Activated CD4-positive, alpha-beta T cell treated with anti-CD3 and anti-CD28 coated beads for 48 hours (primary cell): ENCODE data around the gene AHCY.
A peak's percentile ranks its signal among the peaks of the same experiment; 100 is the strongest.
"Not testable (repeated sequence)": the region's sequence is repeated elsewhere in the genome, so short reads cannot be mapped to it uniquely, and the experiment has no call there.

Experiments
- DNase-seq: peaks from one replicate; pipeline ENCODE4 v3.0.0-alpha.2; 2020

Gene AHCY

DNA sequence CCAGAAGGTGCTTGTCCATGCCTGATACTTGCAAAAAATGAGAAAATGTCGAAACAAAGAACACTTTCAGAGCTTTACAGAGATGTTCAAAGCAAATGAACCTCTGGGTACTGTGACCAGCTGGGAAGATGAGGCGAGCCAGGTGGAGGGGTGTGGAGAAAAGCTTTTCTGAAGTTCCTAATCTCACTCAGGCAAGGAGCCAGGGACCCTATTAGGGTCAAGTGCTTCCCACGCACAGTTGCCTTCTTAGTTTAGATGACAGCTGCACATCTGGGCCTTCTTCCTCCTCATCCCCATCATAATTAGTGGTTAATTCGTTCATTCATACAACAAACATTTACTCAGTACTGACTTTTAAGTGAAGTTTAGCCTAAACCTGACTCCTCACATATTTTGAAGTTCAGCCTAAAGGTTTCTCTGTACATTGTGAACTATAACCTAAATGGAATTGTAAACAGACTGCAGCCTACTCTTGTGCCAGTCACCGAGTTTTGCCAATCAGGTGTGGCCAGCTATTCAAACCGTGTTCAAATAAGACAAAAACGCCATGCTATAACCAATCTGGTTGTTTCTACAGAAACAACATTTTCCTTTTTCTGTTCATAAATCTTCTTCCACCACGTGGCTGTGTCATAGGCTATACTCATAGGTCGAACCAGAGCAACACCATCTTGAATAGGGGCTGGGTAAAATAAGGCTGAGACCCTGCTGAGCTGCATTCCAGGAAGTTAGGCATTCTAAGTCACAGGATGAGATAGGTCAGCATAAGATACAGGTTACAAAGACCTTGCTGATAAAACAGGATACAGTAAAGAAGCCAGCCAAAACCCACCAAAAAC is 19.3 kb upstream of the AHCY start:
- no peak for DNase-seq

DNA sequence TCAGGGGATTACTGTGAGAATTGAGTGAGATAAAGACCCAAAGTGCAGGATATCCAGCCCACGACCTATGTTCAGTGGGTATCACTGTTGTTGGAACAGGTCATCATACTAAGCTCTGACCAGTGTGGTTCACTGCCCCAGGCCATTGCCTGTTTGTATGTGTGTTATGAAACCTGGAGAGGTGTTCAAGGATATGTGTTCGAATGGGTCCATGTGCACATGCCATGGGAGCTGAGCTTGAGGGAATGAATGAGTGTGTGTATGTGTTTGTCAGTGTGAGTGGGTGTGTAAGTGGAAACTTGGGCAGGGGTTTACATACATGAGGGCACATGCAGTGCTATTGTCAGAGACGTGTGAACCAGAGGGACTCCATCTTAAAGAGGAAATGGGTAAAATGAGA is 17.7 kb upstream of the AHCY start:
- no peak for DNase-seq

DNA sequence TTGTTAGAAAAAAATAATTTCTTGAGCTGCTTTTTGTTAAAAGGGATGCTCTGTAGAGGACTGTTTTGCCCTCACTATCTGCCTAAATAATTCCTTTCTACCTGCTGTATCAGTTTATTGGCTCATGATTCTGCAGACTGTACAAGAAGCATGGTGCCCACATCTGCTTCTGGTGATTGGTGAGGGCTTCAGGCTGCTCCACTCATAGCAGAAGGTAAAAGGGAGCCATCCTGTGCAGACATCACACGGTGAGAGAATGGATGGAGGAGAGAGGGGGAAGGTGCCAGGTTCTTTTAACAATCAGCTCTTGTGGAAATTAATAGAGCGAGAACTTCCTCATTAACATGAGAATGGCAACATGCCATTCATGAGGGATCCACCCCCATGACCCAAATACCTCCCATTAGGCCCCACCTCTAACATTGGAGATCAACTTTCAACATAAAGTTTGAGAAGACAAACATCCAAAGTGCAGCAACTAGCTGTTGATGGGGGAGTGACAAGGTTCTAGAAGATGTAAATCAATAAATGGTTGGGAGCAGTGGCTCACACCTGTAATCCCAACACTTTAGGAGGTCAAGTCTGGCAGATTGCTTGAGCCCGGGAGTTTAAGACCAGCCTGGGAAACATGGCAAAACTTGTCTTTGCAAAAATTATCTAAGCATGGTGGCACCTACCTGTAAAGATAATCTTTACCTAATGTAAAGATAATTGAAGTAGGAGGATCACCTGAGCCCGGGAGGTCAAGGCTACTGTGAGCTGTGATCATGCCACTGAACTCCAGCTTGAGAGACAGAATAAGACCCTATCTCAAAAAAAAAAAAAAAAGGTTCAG is 15.7 kb upstream of the AHCY start:
- no peak for DNase-seq

DNA sequence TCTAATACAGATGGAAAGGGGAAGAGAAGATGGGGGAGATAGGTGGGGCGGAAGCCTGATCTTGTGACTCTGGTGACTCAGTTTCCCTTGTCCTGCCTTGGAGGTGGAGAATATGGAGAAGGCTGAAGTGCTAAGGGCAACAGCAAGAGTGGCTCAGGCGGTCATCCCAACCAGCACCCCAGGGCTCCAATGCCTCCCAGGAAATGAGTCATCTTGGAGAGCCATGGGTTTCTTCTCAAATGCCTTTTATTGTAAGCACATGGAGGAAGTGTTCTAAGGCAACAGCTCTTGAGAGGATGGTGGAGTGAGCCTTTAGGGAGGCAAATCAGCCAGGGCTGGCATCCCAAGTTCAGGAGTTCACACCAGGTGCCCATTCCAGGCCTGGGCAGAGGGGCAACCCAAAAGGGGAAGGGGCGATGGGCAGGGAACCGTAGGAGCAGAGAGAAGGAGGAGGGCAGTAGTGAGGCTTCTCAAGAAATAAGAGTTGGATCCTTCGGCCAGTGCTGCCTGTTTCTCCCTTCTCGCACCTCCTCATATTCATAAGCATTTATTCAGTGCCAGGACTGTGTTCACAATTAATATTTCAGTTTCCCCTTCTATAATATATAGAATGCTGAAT is 13.2 kb upstream of the AHCY start:
- DNase-seq = no peak

DNA sequence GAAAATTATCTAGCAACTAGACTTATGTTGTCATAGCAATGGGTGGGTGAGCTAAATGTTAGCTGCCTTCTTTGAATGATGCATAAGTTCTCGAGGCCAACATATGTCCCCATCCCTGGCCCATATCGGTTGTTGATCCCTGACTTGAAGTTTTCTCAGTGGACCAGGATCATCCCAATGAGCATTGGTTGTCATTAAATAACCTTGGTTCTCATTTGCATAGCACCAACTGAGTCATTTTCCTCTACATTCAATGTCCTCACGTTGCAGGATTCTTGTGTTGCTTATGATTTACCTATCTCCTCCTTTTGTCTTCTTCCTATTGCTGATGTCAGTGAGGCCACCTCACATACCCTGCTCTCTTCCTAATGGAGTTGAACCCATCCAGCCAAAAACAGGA is 12.1 kb upstream of the AHCY start:
- DNase-seq = no peak

DNA sequence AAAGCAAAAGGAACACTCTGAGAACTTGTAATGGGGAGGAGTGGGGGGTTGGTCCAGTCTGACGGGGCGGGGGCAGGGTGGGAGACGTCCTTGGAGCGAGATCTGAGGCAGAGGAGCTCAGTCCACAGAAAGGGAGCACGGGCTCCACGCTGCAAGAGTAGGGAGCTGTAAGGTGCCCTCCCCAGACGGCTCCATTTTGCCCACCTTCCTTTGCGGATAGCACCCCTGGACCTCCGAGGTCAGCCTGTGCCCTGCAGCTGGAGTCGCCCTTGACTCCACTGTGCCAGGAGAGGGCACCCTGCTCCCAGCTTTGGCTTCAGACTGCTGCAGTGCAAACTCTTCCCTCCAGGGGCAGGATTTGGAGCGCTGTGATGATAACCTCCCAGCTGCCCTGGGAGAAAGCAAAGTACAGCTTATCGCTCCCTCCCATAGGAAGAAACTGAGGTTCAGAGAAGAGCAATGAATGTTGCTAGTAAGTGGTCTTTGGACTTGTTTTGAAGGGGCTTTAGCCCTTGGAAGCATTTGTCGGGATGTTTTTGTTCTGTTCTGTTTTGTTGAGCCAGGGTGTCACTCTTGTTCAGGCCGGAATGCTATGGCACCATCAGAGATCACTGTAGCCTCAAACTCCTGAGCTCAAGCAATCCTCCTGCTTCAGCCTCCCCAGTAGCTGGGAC is 9.5 kb upstream of the AHCY start:
- DNase-seq = peak; percentile 93

DNA sequence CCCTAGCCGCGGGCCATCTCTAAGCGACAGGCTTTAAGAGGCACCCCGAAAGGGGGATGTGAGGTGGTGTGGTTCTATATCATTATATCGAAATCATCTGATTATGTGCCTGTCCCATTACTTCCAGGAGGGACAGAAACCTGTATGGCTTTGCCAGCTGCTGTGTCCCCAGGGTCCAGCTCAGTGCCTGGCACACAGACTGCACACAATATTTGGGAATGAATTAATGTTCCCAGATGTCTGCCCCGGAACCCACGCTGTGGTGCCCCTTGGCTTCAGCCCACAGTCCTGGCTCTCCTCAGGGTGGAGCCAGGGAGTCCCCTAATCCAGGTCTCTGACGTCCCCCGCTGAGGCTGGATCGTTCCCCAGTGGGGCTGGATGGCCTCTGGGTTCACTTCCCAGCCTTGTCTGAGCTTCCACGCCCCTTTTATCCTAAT is 8.9 kb upstream of the AHCY start:
- DNase-seq = no peak

DNA sequence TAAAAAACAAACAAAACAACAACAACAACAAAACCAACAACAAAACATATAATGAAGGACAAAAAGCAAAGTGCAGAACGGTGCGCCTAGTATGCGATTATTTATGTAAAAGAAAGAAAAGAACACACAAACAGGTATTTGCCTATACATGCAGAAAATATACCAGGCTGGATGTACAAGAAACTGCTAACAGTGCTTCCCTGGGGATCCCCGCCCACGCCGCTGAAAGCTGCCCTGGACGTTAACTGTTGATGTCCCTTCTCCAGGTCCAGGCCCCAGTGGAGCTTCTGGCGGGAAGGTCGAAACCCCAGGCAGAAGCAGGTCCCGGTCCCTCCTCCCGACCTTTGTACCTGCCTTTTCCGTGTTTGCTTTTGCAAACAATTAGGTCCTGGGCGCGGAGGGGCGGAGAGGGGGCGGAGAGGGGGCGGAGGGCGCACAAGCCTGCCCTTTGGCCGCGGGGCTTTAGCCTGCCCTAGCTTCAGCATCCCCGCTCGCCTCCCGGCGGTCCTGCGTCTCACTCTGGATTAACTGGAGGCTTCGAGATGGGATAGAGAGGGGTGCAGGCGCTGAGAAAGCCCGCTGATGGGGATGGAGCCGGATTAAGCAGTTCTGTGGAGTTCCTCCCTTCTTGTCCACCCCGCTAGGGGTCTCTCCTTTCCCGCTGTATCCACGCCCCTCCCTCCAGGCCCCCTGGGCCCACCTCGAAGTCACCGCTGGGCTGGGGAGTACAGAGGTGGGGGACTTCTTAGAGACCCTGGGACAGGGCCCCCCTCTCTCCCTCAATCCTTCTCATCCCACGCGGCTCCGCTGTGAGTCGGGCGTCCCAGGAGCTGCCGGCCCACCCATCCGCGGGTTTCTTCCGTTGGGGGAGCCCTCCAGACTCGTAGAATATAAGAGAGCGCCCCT is 8.2 kb upstream of the AHCY start:
- no peak for DNase-seq

DNA sequence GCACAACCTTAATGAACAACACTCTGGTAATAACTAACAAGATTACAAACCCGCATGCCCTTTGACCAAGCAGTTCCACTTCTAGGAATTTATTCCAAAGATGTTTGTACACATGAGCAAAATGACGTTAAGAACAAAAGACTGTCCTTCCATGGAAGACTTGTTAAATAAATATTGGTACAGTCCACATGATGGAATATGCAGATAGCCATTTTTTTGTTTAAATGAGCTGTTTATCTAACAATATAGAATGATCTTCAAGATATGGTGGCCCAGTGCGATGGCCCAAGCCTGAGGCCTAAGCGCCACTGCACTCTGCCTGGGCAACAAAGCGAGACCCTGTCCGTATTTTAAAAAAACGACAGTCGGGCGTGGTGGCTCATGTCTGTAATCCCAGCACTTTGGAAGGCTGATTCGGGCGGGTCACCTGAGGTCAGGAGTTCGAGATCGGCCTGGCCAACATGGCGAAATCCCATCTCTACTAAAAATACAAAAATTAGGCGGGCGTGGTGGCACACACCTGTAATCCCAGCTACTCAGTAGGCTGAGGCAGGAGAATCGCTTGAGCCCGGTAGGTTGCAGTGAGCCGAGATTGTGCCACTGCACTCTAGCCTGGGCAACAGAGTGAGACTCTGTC is 7.4 kb upstream of the AHCY start:
- no peak for DNase-seq

DNA sequence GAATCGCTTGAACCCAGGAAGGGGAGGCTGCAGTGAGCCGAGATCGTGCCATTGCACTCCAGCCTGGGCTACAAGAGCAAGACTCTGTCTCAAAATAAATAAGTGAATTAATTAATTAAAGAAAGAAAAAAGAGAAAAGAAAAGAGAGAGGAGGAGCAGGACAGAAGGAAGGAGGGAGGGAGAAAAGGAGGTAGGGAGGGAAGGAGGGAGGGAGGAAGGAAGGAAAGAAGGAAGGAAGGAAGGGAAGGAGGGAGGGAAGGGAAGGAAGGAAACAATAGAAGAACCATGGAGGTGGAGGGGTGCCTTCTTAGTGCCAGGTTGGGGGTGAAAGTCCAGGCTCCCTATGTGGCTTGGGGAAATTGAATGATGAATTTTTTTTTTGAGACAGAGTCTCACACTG is 6.5 kb upstream of the AHCY start:
- no peak for DNase-seq

DNA sequence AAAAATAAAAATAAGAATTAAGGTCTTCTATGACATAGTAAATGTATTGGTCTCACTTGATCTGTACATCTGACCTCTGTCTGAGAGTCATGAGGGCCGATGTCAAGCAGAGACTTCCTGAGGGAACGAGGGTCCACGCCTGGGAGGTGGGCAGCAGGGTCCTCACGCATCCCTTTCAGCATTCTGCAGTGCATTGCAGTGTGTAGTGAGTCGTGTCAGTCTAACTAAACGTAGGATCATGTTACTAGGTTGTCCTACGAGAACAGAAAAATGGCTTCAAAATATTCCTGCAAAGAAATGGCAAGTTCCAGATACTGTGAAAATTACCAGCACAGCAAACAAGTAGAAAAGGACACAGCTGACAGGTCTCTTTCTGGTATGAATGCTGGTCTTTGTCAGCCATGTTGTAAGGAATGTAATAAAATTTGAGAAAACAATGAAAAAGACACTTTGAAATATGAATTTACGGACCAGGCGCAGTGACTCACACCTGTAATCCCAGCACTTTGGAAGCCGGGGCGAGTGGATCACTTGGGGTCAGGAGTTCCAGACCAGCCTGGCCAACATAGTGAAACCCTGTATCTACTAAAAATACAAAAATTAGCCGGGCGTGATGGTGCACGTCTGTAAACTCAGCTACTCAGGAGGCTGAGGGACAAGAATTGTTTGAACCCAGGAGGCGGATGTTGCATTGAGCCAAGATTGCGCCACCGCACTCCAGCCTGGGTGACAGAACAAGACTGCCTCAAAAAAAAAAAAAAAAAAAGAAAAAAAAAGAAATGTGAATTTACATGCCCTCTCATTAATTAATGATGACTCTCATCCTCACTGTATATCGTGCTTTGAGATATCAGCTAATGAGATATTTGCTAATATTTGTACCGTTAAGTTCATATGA is 2.4 kb upstream of the AHCY start:
- DNase-seq = no peak

DNA sequence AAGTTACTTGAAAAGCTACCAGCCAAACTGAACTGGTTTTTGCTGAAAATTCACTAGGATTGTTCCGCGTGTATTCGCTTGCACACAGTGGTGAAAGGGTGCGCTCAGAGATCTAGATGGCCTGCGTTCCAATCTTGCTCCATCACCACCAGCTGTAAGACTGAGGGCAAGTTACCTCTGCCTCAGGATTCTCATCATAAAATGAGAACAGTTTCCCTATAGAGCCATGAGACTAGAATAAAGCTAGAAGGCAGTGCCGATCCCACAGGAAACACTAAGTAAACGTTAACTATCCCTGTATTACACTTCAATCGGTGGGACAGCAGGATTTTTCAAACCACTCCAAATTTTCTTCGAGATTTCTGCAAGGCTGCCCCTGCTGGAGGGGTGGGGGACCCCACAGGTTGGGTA is 838 bp downstream of the AHCY start:
- DNase-seq = no peak

DNA sequence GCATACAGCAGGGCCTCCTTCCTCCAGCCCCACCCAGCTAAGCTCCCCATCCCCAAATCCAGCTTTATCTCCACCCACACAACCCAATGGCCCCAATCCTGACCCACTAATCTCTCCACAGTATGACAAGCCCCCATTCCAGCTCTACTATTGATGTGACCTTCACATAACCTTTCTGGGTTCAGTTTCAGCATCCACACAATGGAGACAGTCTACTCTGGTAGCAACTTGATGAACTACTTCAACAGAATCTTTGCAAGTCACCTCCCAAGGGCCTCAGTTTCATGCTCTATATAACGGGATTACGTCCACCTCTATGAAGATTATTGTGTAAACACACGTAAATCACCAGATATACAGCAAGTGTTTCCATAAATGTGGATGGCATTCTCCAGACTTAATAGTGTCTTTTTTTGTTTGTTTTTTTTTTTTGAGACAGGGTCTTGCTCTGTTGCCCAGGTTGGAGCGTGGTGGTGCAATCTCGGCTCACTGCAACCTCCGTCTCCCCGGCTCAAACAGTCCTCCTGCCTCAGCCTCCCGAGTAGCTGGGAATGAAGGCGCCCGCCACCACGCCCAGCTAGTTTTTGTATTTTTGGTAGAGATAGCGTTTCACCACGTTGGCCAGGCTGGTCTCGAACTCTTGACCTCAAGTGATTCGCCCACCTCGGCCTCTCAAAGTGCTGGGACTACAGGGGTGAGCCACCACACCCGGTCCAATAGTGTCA is 1.4 kb downstream of the AHCY start:
- DNase-seq = peak; percentile 36

DNA sequence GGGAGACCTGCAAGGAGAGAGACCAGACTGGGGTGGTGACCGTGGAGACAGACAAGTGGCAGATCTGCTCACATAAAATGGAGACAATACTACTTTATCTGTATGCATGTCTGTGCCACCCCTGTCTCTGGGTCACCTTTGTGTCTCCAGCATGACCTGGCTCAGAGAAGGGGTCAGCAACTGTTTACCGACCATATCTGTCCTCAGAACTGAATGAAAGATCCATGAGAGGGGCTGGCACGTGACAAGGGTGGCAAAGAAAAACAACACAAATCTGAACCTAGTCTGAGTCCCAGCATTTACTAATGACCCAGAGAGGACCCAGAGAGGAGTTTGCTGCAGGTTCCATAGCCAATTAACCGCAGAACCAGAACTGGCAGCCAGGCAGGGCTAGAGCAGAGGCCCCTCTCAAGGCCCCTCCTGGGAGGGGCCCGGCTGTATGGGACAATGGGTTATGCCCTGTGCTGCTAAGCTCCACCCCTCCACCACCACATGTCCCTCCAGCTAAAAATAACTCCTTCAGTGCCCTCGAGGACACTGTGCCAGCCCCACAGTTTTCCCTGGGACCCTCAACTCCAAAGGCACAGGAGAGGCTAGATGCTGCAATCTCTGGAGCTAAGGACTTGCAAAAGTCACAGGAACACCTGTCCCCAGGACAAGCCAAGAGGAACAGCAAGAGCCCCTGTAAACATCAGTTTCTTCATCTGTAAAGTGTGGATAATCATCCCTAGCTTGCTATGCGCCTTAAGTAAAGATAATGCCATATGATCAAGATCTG is 2.2 kb downstream of the AHCY start:
- DNase-seq = no peak

DNA sequence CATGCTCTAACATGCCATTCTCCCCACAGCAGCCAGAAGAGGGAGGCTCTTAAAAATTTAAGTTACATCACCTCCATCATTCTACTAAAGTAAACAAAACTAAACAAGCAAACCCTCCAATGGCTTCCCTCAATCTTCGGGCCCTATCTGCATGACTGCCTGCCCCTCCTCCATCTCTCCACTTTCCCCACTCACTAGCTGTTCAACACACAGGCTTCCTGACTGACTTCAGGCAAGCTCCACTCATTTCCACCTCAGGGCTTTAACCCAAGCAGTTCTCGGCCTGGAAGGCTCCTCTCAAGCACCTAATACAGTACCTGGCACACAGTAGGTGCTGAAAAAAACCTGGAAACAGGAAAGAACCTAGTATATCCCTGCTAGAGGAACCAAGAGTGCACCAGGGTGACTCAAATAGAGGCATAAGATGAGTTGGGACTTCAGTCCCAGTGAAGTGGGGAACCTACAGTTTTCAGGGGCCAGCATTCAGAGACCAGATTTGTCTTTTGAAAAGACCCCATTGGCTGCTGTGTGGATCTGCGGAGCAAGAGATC is 2.8 kb downstream of the AHCY start:
- no peak for DNase-seq

DNA sequence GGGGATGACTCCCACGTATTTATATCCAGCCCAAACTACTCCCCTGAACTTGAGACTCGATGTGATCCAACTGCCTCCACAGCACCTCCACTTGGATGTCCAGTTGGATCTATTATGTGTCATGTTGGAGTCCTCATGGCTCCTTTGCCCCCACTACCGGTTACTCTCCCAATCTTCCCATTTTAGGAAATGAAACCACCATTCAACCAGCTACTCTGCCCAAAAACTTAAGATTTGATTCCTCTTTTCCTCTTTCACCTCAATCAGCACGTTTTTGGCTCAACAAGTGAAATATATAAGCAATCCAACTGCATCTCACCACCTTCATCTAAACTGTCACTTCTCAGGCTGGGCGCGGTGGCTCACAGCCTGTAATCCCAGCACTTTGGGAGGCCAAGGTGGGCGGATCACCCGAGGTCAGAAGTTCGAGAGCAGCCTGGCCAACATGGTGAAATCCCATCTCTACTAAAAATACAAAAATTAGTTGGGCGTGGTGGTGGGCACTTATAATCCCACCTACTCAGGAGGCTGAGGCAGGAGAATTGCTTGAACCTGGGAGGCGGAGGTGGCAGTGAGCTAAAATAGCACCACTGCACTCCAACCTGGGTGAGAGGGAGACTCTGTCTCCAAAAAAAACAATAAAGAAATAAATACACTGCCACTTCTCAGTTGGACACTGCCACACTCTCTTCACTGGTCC is 3.4 kb downstream of the AHCY start:
- DNase-seq = no peak

DNA sequence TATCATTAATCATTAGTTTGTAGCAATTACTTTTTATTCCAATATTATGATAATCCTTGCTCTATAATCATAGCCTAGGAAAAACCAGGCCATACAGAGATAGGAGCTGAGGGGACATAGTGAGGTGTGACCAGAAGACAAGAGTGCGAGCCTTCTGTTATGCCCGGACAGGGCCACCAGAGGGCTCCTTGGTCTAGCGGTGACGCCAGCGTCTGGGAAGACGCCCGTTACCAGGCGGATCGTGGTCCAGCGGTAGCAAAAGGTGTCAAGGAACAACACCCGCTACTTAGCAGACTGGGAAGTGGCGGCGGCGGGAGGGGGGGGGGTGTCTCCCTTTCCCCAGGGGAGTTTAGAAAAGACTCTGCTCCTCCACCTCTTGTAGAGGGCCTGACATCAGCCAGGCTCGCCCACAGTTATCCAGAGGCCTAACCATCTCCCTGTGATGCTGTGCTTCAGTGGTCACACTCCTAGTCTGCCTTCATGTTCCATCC is 4.8 kb downstream of the AHCY start:
- DNase-seq = not testable (repeated sequence)

DNA sequence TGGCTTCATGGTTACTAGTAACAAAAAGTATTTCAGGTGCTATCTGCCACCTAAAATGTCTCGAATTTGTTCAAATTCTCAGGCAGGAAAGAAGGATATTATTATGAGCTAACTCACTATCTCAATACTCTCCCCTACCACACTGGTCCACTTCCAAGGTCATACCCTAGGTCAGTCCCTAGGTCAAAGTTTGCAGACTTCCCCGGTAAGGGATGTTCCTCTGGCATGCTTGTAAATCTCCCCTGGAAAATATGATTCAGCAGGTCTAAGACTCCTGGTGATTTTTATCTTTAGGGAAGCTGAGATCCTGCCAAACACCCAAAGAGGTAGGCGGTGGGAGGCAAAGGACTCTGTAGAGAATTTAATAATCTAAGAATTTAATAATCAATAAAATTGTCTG is 6.7 kb downstream of the AHCY start:
- no peak for DNase-seq
